WERI-Rb-1 (cell line): ENCODE results near the gene GBF1.

Experiments used
- DNase-seq: peaks from one replicate; pipeline ENCODE4 v3.0.0-alpha.2; 2020
- H3K27ac ChIP-seq: fragments of 250-450 bp; sonication (Bioruptor Pico); 2 replicates; pipeline ENCODE4 v1.5.1; 2020; ENCODE audit warnings: mild to moderate bottlenecking, moderate library complexity
- H3K27me3 ChIP-seq: fragments of 250-450 bp; sonication (Bioruptor Pico); 2 replicates; pipeline ENCODE4 v1.5.1; 2021; ENCODE audit warnings: mild to moderate bottlenecking, low read depth, moderate library complexity; ENCODE audit not compliant: insufficient read depth, severe bottlenecking
- H3K36me3 ChIP-seq: fragments of 250-450 bp; sonication (Bioruptor Pico); 2 replicates; pipeline ENCODE4 v1.5.1; 2020; ENCODE audit warnings: mild to moderate bottlenecking, moderate library complexity
- H3K4me3 ChIP-seq: 2 replicates; pipeline ENCODE4 v1.5.1; 2011; ENCODE audit warnings: low read depth, mild to moderate bottlenecking, control low read depth, low read length
- H3K9me3 ChIP-seq: fragments of 250-450 bp; sonication (Bioruptor Pico); 2 replicates; pipeline ENCODE4 v1.5.1; 2021; ENCODE audit warnings: mild to moderate bottlenecking, moderate library complexity; ENCODE audit not compliant: severe bottlenecking
- CTCF ChIP-seq: IDR thresholded peaks from 2 replicates; pipeline ENCODE4 v1.5.1; 2011; ENCODE audit warnings: low read depth, mild to moderate bottlenecking, control low read depth, inconsistent platforms, low read length

GBF1 gene

GRCh38 chr10:102402512-102402896 is 157.2 kb downstream of the GBF1 start:
- no peak for TF ChIP-seq CTCF
- no peak for DNase-seq
- Histone ChIP-seq H3K36me3 (peaks cover 65% of the 10 kb centered on the region), H3K9me3 (no peaks in the 10 kb centered on the region), H3K4me3 (no peak overlapping the region), H3K27ac (no peak overlapping the region), H3K27me3 (no peaks in the 10 kb centered on the region)

- Histone ChIP-seq H3K27ac (no peak overlapping the region), H3K27me3 (no peaks in the 10 kb centered on the region), H3K4me3 (no peak overlapping the region), H3K9me3 (no peaks in the 10 kb centered on the region), H3K36me3 (peaks cover 65% of the 10 kb centered on the region)
- no peak for TF ChIP-seq CTCF
- DNase-seq = no peak
Measured at GRCh38 chr10:102403115-102403514, 157.8 kb downstream of the GBF1 start.

- no peaks in the 10 kb centered on the region for H3K9me3 ChIP-seq
Measured at GRCh38 chr10:102404361-102405107, 159.2 kb downstream of the GBF1 start.

GRCh38 chr10:102405108-102405571 is 159.8 kb downstream of the GBF1 start:
- no peak for DNase-seq
- H3K27me3 ChIP-seq = no peaks in the 10 kb centered on the region
- H3K4me3 ChIP-seq = no peak overlapping the region
- TF ChIP-seq CTCF = no peak
- no peaks in the 10 kb centered on the region for H3K9me3 ChIP-seq
- H3K27ac ChIP-seq = no peak overlapping the region
- H3K36me3 ChIP-seq = peaks cover 72% of the 10 kb centered on the region

More at GRCh38 chr10:102404361-102405107, 159.2 kb downstream of the GBF1 start:
- no peak for TF ChIP-seq CTCF
- Histone ChIP-seq H3K36me3 (peaks cover 68% of the 10 kb centered on the region), H3K27ac (no peak overlapping the region), H3K4me3 (no peak overlapping the region), H3K27me3 (no peaks in the 10 kb centered on the region)
- no peak for DNase-seq

- DNase-seq = no peak
- TF ChIP-seq CTCF = no peak
- Histone ChIP-seq H3K27me3 (no peaks in the 10 kb centered on the region), H3K36me3 (peaks cover 72% of the 10 kb centered on the region), H3K4me3 (no peak overlapping the region), H3K9me3 (no peaks in the 10 kb centered on the region), H3K27ac (no peak overlapping the region)
Measured at GRCh38 chr10:102405632-102406031, 160.3 kb downstream of the GBF1 start.

- H3K9me3 ChIP-seq = no peaks in the 10 kb centered on the region
- peaks cover 69% of the 10 kb centered on the region for H3K36me3 ChIP-seq
- no peak for DNase-seq
- TF ChIP-seq CTCF = no peak
- no peak overlapping the region for H3K27ac ChIP-seq
- no peaks in the 10 kb centered on the region for H3K27me3 ChIP-seq
- no peak overlapping the region for H3K4me3 ChIP-seq
Measured at GRCh38 chr10:102406815-102407214, 161.5 kb downstream of the GBF1 start.
